Measurements from ENCODE around the gene CYP26B1.
A peak's percentile ranks its signal among the peaks of the same experiment; 100 is the strongest.

GRCh38 chr2:72150157-72150860, 2.6 kb upstream of the CYP26B1 start:
- TF ChIP-seq, protein P1, sequence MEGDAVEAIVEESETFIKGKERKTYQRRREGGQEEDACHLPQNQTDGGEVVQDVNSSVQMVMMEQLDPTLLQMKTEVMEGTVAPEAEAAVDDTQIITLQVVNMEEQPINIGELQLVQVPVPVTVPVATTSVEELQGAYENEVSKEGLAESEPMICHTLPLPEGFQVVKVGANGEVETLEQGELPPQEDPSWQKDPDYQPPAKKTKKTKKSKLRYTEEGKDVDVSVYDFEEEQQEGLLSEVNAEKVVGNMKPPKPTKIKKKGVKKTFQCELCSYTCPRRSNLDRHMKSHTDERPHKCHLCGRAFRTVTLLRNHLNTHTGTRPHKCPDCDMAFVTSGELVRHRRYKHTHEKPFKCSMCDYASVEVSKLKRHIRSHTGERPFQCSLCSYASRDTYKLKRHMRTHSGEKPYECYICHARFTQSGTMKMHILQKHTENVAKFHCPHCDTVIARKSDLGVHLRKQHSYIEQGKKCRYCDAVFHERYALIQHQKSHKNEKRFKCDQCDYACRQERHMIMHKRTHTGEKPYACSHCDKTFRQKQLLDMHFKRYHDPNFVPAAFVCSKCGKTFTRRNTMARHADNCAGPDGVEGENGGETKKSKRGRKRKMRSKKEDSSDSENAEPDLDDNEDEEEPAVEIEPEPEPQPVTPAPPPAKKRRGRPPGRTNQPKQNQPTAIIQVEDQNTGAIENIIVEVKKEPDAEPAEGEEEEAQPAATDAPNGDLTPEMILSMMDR (IDR thresholded peaks at IDR 0.05; ENCODE audit: poor library complexity), result peak; percentile 68
- TF ChIP-seq EZH2phosphoT487 (IDR thresholded peaks at IDR 0.05; ENCODE audit: low read depth, severe bottlenecking, unreplicated experiment), result no peak
